Mononuclear cell (primary cell): Measurements from ENCODE around the gene RNPEP. TPM values are rescaled to one million over a fixed set of nuclear protein-coding genes. Genes with fewer than 3 reads are reported as not detected.
"Not testable (repeated sequence)": the region's sequence is repeated elsewhere in the genome, so short reads cannot be mapped to it uniquely, and the experiment has no call there.

Source experiments
- H3K27me3 ChIP-seq: 2 replicates; pipeline ENCODE4 v1.6.0; 2011; ENCODE audit warnings: low read length, control low read depth; ENCODE audit not compliant: insufficient read depth
- H3K4me1 ChIP-seq: 2 replicates; pipeline ENCODE4 v1.5.1; 2011; ENCODE audit warnings: mild to moderate bottlenecking, low read length, control low read depth; ENCODE audit not compliant: insufficient read depth
- H3K4me3 ChIP-seq: 2 replicates; pipeline ENCODE4 v1.5.1; 2011; ENCODE audit warnings: mild to moderate bottlenecking, low read length, moderate library complexity
- H3K9me3 ChIP-seq: 2 replicates; pipeline ENCODE4 v1.5.1; 2011; ENCODE audit warnings: low read depth, mild to moderate bottlenecking, control low read depth, low read length
- total RNA-seq: library from RNA; depleted of rRNA; stranded (reverse); fragments of >200 nt; gene quantifications from one replicate; pipeline ENCODE4 v1.2.3, GENCODE V29; 2012

Gene RNPEP
- 41.3 TPM for total RNA-seq

DNA sequence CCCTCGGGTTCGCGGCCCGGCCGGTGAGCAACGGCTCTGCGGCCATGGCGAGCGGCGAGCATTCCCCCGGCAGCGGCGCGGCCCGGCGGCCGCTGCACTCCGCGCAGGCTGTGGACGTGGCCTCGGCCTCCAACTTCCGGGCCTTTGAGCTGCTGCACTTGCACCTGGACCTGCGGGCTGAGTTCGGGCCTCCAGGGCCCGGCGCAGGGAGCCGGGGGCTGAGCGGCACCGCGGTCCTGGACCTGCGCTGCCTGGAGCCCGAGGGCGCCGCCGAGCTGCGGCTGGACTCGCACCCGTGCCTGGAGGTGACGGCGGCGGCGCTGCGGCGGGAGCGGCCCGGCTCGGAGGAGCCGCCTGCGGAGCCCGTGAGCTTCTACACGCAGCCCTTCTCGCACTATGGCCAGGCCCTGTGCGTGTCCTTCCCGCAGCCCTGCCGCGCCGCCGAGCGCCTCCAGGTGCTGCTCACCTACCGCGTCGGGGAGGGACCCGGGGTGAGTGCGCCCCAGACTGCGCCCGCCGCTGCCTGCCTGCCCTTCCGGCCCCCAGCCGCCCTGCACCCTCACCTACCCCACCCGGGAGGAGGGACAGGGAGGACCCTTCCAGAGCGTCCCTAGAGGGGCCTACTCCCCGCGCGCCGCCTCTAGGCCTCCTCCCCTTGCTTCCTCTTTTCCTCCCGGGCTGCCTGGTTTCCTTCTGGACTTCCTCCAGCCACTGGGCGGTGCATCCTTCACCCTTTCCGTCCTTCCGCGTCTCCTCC lies at the start of gene RNPEP:
Gene RNPEP, plus strand, starts transcription at position 26 of the 757 bp plus-strand sequence. Its CDS starts 19 bp downstream, at position 45.
- Histone ChIP-seq H3K4me1 (peaks cover 19% of the 10 kb centered on the region), H3K4me3 (peak within 1 kb of the TSS; percentile 88), H3K27me3 (no peaks in the 10 kb centered on the region), H3K9me3 (no peaks in the 10 kb centered on the region)

DNA sequence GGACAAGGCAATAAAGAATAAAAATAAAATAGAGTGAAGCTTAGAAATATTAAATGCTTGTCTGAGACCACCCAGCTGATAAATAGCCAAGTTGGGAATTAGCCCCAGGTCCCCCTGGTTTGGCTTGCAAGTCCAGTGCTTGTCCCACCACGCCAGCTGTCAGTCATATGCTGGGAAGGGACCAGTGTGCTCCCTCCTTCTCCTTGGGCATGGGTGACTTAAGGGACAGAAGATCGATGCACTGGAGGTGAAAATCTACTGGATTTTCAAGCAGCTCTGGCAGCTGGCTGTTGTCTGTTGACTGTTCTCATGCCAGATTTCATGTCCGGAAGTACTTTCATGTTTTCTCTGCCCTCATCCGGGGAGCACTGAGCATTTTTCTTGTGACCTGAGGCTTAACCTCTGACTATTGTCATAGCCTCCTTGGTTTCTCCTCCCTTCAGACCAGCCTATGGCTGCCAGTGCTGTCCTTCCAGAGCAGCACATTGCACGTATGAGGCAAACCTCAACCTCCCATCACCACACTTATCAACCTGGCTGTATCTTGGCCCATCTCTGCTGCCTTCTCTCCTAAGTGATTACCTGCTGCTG lies 48.5 kb upstream of the RNPEP start:
- Histone ChIP-seq H3K4me3 (no peak overlapping the region), H3K9me3 (no peaks in the 10 kb centered on the region), H3K27me3 (no peaks in the 10 kb centered on the region), H3K4me1 (no peaks in the 10 kb centered on the region)

DNA sequence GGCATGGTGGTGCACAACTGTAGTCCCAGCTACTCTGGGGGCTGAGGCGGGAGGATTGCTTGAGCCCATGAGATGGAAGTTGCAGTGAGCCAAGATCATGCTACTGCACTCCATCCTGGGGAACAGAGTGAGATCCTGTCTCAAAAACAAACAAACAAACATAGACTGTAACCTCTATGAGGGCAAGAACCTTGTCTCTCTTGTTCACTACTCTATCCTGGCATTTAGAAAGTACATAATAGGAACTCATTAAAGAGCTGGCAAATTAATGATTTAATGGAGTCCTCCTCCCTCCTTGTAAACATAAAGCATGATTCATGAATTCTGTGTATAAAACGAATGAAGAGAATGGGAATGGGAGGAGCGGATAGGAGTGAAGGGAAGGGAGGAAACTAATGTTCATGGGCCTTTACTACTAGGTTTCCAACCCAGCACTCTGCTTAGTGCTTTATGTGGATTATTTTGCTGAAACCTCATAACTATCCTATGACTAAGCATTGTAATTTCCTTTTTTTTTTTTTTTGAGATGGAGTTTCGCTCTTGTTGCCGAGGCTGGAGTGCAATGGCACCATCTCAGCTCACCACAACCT lies 44.7 kb upstream of the RNPEP start:
- H3K4me3 ChIP-seq, result no peak overlapping the region

DNA sequence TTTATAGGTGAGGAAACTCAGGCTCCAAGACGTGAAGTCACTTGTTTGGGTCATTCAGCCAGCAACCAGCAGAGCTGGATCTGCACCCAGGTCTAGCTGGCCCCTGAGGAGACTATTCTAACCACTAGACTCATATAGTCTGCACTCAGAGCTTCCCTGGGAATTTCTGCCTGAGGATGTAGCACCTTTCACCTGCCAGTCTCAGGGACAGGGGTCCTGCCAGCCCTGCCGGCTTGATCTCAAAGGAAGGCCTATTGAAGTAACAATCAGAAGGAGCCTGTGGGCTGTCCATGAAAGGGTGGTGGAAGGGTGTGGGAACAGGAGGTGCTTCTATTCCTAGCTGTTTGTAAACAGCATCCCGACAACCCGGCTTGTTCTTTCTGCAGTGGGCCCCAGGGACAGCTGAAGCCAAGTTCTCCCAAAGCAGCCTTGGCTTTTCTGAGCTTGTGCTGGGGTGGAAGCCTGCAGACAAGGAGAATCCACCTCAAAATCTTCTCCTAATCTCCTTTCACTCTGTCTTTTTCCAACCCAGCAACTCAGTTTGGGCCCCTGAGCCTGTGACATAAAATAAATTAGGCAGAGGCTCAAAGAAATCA lies 43.9 kb upstream of the RNPEP start:
- H3K27me3 ChIP-seq, result no peaks in the 10 kb centered on the region
- no peaks in the 10 kb centered on the region for H3K9me3 ChIP-seq
- no peaks in the 10 kb centered on the region for H3K4me1 ChIP-seq
- H3K4me3 ChIP-seq, result no peak overlapping the region

More for the DNA sequence above, 44.7 kb upstream of the RNPEP start:
- no peaks in the 10 kb centered on the region for H3K27me3 ChIP-seq
- no peaks in the 10 kb centered on the region for H3K4me1 ChIP-seq
- no peaks in the 10 kb centered on the region for H3K9me3 ChIP-seq

DNA sequence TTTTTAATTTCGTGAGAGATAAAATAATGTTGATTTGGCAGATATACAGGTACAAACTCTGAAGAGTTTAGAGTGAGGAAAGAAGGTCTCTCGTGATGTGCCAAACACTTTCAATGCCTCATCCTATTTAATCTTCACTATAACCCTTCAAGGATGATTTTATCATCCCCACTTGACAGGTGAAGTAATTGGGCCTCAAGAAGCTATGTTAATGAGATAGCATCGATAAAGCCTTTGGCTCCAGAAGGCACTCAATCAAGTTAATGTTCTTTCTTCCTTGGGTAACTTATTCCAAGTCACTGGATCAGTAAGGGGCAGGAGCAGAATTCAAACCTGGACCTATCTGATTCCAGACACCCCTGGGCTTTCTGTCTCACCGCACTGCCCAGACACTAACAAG lies 43.3 kb upstream of the RNPEP start:
- Histone ChIP-seq H3K4me3 (no peak overlapping the region), H3K27me3 (peaks cover 4% of the 10 kb centered on the region), H3K4me1 (no peaks in the 10 kb centered on the region), H3K9me3 (no peaks in the 10 kb centered on the region)

GRCh38 chr1:201939574-201939973 lies 42.9 kb upstream of the RNPEP start:
- Histone ChIP-seq H3K9me3 (no peaks in the 10 kb centered on the region), H3K27me3 (peaks cover 6% of the 10 kb centered on the region), H3K4me3 (no peak overlapping the region), H3K4me1 (no peaks in the 10 kb centered on the region)

- H3K4me3 ChIP-seq, H3K9me3 ChIP-seq, H3K4me1 ChIP-seq: not testable (repeated sequence)
- H3K27me3 ChIP-seq, result peaks cover 13% of the 10 kb centered on the region
Observed at GRCh38 chr1:201940316-201940715, 42.1 kb upstream of the RNPEP start.

DNA sequence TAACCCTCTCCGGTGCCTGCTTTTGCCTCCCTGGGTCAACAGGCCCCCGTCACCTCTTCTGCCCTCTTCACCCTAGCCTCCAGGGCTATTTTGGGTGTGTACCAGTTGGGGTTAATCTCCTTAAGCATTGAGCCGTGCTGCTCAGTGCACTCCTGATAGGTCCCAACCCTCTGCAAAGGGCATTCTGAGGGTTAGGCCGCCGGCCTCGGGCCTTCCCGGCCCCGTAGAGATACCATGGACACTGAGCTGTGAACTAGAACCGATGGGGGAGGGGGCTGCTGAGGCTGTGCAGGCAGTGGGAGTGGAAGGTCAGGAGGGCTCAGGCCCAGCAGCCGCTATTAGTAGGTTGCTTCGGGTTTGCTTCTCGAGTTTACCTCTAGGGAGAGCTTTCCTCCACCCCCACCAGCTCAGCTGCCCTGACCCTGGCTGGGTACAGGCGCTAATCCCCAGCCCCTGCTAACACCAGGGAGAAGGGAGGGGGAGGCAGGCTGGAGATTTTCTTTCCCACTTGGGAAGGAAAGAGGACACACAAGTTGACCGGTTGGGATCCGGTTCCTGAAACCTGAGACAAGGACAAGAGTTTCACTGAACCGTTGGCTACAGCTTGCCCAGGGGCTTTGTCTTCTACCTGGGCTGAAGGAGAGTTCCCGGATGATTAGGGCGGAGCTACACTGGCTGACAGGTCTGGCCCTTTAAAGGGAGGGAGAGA lies 40.9 kb upstream of the RNPEP start:
- H3K4me1 ChIP-seq, result peaks cover 4% of the 10 kb centered on the region
- peaks cover 26% of the 10 kb centered on the region for H3K27me3 ChIP-seq
- no peaks in the 10 kb centered on the region for H3K9me3 ChIP-seq
- H3K4me3 ChIP-seq, result no peak overlapping the region

DNA sequence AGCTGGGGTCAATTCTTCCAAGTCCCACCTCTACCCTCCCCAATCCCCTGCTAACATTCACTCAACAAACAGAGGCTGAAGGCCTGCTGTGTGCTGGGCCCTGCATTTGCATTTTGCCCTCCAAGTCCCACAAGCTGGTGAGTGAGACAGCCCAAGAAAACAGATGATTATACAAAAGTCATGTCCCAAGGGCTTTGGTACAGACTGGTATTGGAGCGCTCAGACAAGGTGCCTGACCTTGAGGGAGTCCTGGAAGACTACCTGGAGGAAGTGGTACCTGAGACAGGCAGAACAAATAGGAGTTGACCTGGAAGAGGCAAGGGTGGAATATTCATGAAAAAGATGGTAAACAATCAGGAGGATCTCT lies 40.3 kb upstream of the RNPEP start:
- no peaks in the 10 kb centered on the region for H3K9me3 ChIP-seq
- H3K4me3 ChIP-seq, result no peak overlapping the region
- H3K4me1 ChIP-seq, result peaks cover 8% of the 10 kb centered on the region
- H3K27me3 ChIP-seq, result peaks cover 31% of the 10 kb centered on the region

DNA sequence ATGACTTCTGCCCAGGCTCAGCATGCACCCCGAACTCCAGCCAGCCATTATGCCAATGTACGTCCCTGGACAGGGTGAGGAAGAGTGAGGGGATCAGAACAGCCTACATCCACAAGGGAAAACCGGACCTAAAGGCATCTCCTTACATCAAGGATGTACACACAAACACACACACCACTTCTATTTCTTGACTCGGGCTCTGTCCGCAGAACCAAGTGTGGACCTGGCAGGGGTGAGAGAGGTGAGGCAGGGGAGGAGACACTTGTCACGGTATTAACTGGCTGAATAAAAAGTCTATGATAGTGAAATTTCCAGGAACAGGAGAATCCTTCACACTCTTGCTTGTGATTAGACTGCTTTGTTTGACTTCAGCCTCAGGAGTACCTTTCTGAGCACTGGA lies 38.4 kb upstream of the RNPEP start:
- Histone ChIP-seq H3K27me3 (peaks cover 41% of the 10 kb centered on the region), H3K4me1 (peaks cover 8% of the 10 kb centered on the region), H3K9me3 (no peaks in the 10 kb centered on the region), H3K4me3 (no peak overlapping the region)

DNA sequence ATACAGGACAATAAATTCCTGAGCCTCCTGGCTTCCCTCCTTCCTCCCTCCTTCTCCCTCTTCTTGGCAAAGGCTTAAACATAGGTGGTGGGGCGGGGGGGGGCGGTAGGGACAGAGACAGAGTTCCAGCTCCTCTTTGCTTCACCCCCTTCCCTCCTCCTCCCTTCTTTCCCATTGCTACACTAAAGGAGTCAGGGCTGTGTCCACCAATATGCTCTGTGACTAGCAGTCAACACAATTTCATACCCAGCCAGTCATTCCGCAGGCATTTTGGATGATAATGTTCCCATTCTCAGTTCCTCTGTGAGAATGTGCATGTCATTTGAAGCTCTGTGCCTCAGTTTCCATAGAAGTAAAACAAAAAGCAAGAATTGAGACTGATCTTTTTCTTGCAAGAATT lies 37.8 kb upstream of the RNPEP start:
- peaks cover 8% of the 10 kb centered on the region for H3K4me1 ChIP-seq
- H3K4me3 ChIP-seq, result no peak overlapping the region
- peaks cover 41% of the 10 kb centered on the region for H3K27me3 ChIP-seq

DNA sequence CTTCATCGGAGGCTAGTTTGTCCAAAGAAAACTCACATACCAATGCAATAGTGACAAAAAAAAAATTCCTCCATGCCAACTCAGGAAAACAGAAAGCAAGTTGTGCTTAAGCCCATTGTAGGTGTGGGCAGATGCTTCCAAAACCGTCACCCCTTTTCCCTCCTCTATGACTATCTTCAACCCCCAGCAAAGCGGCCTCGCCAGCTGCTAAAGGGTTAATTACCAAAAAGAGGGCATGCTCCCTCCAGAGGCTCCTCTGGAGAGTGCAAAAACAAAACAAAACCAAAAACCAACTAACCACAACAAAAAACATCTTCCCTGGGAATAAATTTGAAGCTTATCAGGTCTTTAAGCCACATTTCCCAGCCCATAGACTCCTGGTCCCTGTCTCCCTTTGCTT lies 37.3 kb upstream of the RNPEP start:
- Histone ChIP-seq H3K4me1 (peaks cover 8% of the 10 kb centered on the region), H3K4me3 (no peak overlapping the region), H3K9me3 (no peaks in the 10 kb centered on the region), H3K27me3 (peaks cover 41% of the 10 kb centered on the region)

More for the DNA sequence above, 37.8 kb upstream of the RNPEP start:
- no peaks in the 10 kb centered on the region for H3K9me3 ChIP-seq

- Histone ChIP-seq H3K27me3 (peaks cover 41% of the 10 kb centered on the region), H3K9me3 (no peaks in the 10 kb centered on the region), H3K4me3 (no peak overlapping the region), H3K4me1 (peaks cover 8% of the 10 kb centered on the region)
Observed at GRCh38 chr1:201945863-201946223, 36.6 kb upstream of the RNPEP start.

DNA sequence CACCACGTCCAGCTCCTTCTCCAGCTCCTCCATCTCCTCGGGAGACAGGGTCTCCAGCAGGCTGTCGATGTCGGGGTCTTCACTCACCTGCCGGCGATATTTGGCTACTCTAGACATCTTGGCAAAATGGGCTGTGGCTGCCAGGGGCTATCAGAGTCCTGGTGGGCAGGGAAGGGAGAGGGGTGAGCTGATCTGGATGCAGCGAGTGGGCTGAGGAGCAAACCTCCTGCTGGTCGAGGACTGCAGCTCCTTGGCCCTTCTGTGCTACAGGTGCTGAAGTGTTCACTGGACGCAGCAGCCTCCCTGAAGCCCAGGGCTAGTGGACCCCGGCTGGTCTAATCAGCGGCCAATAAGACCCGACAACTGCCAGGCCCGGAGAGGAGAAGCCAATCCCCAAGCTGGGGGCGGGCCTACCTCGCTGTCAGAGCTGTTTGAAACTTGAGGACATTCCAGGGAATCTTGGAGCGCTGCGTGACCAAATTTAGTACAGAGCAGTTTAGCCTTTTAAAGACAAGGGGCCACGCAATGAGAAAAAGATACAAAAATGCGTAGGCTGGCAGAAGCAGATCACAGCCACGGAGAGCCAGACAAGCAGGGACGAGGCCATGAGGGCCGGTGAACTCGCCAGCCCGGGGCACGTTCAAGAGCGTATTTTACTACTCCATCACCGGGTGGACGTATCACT lies 36.1 kb upstream of the RNPEP start, which contains the start of gene LMOD1:
Gene LMOD1, minus strand, starts transcription at position 325 of the 685 bp plus-strand sequence. Its CDS starts 208 bp downstream, at position 117.
- H3K27me3 ChIP-seq, result peaks cover 41% of the 10 kb centered on the region
- H3K4me1 ChIP-seq, result peaks cover 8% of the 10 kb centered on the region
- H3K4me3 ChIP-seq, result no peak within 1 kb of the TSS
- no peaks in the 10 kb centered on the region for H3K9me3 ChIP-seq
